GM19452 (cell line): Measurements from ENCODE around the gene KCNN2.
"Not testable (repeated sequence)": the region's sequence is repeated elsewhere in the genome, so short reads cannot be mapped to it uniquely, and the experiment has no call there.

Experiments used
- ATAC-seq: cut with Tn5 transposase; IDR thresholded peaks from one replicate; pipeline ENCODE4 v1.9.1; 2021; ENCODE audit not compliant: unreplicated experiment

KCNN2 gene

DNA sequence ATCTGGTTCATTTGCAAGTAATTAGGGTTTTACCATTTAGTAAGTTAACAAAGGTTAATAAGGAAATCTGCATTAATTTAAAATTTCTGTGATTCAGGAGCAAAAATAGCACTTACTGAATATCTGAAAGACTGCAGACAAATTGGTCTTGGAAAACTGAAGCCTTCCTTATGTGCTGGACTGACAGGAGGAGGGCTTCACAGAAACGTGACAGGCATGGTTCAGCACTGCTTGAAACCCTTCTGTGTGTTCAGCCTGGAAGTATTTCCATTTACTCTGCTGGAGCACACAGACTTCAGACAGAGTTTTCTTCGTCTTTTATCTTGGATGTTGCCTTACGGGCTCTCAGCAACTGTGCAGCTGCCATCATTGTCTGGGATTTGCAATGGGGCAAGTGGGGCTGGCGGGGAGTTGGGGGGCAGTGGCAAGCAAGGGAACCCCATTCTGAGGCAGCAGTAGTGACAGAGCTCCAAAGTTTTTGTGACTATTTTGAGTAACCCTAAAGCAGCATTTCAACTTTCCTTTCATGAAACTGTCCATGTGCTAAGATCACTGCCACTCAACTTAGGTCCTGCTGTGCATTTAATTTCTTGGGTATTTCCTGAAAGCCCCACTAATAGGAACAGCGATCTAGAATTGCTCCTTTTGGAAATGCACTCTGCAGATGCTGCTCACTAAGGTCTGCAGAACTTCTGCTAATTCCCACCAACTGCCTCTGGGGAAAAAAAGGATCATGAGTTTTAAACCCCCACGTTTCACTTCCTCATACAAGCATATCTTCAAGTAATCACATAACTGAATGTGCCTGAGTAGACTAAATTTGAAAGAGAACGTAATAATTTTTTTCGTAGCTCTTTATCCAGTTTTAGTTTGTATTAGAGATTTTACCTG, 56.6 kb downstream of the KCNN2 start:
- peak; percentile 98 for ATAC-seq

- ATAC-seq: peak; percentile 35
Observed at GRCh38 chr5:114419067-114419388, 57.2 kb downstream of the KCNN2 start.

DNA sequence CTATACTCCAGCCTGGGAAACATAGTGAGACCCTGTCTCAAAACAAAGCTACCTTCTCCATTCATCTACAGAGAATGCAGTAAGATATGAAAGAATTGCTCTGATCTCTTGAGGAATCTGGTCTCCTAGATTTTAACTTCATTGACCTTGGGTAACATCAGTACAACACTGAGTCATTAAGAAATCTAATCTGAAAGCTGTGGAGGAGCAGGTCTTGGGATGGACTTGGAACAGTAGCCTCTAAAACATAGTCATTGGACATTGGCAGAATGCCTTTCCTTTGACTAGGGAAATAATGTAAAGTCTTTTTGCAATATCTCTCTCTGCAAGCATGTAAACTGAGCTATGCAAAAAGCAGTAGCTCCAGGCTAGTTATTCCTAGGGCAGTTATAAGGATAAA, 58.1 kb downstream of the KCNN2 start:
- no peak for ATAC-seq

GRCh38 chr5:114427204-114427603, 65.3 kb downstream of the KCNN2 start:
- no peak for ATAC-seq

DNA sequence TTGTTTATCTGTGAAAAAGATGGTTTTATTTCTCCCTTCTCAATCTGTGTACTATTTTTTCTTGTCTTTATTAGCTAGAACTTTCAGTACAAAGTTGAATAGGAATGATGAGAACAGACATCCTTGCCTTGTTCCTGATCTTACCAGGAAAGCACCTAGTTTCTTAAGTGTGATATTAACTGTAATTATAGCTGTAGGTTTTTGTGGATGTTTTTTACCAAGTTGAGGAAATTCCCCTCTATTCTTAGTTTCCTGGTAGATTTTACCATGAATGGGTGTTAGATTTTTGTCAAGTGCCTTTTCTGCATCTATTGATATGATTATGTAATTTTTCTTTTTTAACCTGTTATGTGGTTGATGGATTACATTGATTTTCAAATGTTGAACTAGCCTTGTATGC, 68.7 kb downstream of the KCNN2 start:
- ATAC-seq: no peak

- ATAC-seq: not testable (repeated sequence)
Observed at GRCh38 chr5:114432684-114433083, 70.8 kb downstream of the KCNN2 start.

GRCh38 chr5:114434396-114435219, 72.7 kb downstream of the KCNN2 start:
- no peak for ATAC-seq

- no peak for ATAC-seq
Observed at GRCh38 chr5:114435220-114435481, 73.3 kb downstream of the KCNN2 start.

GRCh38 chr5:114435885-114436299, 74.0 kb downstream of the KCNN2 start:
- peak; percentile 82 for ATAC-seq

DNA sequence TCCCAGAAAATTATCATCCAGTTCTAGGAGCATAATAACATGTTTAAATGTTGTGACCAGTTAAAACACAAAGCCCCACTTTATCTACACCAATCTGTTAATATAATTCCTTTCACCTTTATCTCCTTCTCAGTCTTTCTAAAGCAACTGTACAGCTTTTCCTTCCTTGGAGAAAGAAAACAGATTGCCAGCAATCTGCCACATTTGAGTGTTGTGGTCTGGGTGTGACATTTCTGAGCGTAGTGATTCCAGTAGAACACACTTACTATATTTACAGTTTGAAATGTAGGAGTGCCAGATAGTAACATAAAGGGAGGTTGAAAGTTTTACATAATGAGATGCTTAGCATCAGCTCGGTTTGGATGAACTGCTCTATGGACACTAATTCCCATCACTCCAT, 76.1 kb downstream of the KCNN2 start:
- ATAC-seq: no peak

GRCh38 chr5:114438471-114438870, 76.6 kb downstream of the KCNN2 start:
- ATAC-seq: no peak

- peak; percentile 33 for ATAC-seq
Observed at GRCh38 chr5:114447084-114447773, 85.4 kb downstream of the KCNN2 start.

DNA sequence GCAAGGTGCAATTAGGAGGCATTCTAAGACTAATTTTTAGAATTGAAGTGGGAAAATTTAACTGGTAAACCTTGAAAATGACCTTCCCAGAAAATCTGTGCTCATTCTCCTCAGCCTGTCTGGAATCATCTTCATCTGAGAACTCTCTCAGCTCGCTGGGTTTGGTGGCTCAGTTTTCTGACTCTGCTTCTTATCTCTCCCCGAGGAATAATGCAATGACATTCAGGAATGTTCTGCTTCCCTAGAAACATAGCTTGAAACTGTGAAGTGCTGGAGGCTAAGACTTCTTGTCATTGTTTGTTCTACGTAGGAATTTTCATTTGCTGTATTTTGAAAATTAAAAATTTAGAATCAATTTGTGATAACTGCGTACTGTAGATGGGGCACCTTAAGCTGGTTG, 86.6 kb downstream of the KCNN2 start:
- no peak for ATAC-seq

DNA sequence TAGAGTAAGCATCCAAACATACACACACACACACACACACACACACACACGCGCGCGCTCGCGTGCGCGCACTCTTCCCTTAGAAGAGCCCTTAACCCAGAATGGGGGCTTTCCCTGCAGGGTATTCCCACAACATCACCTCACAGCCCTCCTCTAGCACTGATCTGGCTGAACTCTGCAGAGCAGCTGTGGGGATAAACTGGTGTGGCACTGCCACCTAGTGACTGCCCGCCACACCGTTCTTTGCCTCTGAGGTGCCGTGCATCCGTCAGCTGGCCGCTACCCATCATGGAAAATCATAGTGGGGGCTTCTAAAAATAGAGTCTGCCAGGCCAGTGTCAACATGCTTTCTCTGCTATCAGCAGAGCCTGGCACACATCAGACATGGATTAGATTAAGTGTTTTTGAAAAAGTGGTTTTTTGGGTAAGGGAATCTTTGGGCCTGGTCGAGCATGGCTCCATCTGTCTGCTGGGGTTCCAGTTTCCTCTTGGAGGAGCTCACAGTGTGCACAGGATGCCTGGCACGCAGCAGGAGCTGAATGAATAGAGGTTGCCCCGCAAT, 88.1 kb downstream of the KCNN2 start:
- peak; percentile 98 for ATAC-seq

DNA sequence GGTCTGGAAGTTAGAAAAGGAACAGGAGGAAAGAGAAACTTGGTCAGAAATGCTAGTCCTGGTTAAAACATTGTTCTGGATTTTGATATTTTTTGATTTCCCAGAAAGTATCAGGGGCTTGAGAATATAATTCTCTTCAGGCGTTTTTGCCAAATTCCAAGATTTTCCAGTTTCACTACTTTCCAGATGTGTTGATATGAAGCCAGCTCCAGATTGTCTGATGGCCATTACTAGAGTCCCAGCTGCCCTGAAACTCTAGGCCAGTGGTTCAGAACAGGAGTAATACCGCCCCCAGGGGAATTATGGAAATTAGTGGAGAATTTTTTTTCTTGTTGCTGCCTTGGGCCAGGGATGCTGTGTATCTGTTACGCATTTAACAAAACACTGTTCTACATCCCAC, 88.6 kb downstream of the KCNN2 start:
- ATAC-seq: no peak

DNA sequence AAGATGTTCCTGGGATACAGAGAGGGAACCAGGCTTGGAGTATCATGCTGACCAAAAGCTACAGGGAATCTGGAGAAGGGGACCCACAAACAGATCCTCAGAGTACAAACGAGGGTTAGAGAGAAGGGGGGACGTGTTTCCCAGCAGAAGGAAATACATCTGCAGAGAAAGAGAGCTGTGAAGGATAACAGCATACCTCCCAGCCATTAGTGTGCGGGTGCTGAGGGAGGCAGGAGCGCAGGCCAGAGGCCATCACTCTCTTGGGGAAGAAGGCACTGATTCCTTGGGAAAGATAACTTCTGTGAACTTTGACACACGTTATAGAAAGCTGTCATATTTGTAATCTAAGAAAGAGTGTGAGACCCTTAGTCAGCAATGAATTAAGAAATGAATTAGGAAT, 96.9 kb downstream of the KCNN2 start:
- ATAC-seq: no peak

DNA sequence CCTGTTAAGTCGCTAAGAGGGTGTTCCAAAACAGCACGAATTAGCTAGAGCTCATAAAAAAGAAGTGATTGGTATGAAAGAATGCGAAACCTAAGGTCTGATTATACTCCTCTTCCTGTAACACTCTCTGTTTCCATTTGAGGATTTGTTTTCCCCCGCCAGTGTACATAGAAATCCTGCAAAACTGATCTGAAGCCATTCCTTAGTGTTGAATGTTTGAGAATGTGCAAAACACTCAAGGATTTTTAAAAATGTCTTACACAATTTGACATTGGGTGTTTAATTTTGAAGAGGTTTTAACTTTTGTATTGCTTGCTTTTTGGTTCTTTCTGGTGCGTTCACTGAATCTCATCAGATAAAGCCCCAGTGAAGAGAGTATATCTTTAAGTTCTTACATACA, 105.3 kb downstream of the KCNN2 start:
- ATAC-seq: no peak

DNA sequence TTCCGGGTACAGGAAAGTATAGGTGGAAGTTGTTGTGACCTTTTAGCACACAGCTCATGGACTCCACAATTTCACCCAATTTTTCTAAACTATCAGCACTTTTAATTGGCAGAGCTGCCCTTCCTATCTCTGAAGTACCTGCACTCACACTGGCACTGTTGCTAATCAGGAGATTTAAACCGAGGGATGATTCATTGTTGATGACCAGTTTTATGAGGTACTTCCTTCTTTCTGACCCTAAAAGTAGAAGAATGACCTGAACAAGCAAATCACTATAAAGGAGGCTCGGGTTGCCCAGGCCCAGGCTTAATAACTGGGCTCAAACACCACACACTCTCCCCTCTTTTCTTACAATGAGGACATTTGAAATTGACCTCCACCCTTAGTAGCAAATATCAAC, 105.9 kb downstream of the KCNN2 start:
- ATAC-seq: no peak

DNA sequence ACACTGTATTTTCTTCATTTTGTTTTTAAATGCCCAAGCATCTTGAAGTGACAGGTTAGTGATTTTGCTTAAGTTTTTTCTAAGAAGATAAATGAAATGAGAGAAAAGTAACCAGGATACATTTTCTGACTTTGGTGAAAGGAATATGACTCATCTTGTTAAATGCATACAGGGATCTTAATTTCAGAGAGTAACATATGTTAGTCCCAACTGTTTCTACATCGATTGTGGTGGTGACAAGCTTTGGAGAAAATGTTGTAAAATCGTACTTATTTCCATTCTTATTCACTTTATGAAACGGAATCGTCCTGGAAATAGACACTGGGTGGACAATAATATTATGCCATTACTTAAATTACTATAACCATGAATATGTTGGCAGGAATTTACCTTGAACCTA, 107.5 kb downstream of the KCNN2 start:
- no peak for ATAC-seq

GRCh38 chr5:114471529-114471928, 109.7 kb downstream of the KCNN2 start:
- no peak for ATAC-seq

DNA sequence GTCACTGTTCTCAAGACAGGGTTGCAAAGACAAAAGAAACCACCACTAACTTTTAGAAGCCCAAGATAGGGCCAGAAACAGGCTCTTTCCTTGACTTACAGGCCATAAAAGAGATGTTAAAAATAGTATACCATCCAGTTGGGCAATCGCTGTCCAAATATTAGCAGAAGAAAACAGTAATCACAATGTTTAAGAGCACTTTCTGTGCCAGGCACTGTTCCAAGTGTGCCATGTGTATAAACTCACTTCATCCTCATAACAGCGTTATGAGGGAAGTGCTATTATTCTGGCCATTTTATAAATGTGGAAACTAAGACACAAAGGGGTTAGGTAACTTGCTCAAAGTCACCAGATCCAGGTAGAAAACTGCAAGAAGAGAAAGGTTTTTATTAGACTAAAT, 111.7 kb downstream of the KCNN2 start:
- ATAC-seq: no peak
